ENCODE results near the gene TNIP3. TPM values are rescaled to one million over a fixed set of nuclear protein-coding genes. Genes with fewer than 3 reads are reported as not detected.

The TNIP3 gene
- total RNA-seq, 4 donors from 2014 or later, result 0.44 TPM; not detected in 3

- H3K9me3 ChIP-seq, result no peaks in the 10 kb centered on the region
- WGBS, 2 donors, result 17 to 18% methylated on average over 2 of the region's 2 CpGs
- H3K4me3 ChIP-seq, result no peak overlapping the region
- DNase-seq (ENCODE audit: low spot score in 2 of 2), result no peak
- H3K4me1 ChIP-seq, result no peaks in the 10 kb centered on the region
- TF ChIP-seq EP300 (IDR thresholded peaks at IDR 0.05), result no peak
- TF ChIP-seq POLR2A (IDR thresholded peaks at IDR 0.05), result no peak
- TF ChIP-seq, protein P1, sequence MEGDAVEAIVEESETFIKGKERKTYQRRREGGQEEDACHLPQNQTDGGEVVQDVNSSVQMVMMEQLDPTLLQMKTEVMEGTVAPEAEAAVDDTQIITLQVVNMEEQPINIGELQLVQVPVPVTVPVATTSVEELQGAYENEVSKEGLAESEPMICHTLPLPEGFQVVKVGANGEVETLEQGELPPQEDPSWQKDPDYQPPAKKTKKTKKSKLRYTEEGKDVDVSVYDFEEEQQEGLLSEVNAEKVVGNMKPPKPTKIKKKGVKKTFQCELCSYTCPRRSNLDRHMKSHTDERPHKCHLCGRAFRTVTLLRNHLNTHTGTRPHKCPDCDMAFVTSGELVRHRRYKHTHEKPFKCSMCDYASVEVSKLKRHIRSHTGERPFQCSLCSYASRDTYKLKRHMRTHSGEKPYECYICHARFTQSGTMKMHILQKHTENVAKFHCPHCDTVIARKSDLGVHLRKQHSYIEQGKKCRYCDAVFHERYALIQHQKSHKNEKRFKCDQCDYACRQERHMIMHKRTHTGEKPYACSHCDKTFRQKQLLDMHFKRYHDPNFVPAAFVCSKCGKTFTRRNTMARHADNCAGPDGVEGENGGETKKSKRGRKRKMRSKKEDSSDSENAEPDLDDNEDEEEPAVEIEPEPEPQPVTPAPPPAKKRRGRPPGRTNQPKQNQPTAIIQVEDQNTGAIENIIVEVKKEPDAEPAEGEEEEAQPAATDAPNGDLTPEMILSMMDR (IDR thresholded peaks at IDR 0.05), result peak; percentile 36 to 55 (median 54)
- H3K27ac ChIP-seq, result no peak overlapping the region
- no peaks in the 10 kb centered on the region for H3K27me3 ChIP-seq
- no peaks in the 10 kb centered on the region for H3K36me3 ChIP-seq
These were observed 67.5 kb downstream of the TNIP3 start for GRCh38 chr4:121096629-121097028.

DNA sequence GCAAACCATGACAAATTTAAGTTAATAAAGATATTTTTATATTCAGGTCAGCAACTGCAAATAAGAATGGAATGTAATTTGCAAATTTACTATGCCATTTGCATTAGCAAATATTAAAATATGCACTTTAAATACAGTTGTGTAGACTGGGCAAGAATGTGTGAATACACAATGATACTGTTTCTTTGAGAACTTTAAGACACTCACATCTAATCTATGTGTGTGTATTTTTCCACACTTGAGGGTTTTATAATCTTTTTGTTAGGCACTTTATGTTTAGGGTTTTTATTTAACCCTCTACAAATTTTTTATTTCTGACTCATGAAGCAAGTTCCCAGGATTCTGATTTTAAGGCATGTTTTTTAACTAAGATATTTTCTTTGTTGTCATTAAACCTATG is 67.9 kb downstream of the TNIP3 start:
- no peaks in the 10 kb centered on the region for H3K9me3 ChIP-seq
- no peaks in the 10 kb centered on the region for H3K36me3 ChIP-seq
- no peak overlapping the region for H3K27ac ChIP-seq
- H3K4me1 ChIP-seq, result no peaks in the 10 kb centered on the region
- H3K27me3 ChIP-seq, result no peaks in the 10 kb centered on the region
- no peak for TF ChIP-seq EP300 (IDR thresholded peaks at IDR 0.05)
- TF ChIP-seq POLR2A (IDR thresholded peaks at IDR 0.05), result no peak
- TF ChIP-seq, protein P1 (IDR thresholded peaks at IDR 0.05), result no peak
- DNase-seq (ENCODE audit: low spot score in 2 of 2), result no peak
- H3K4me3 ChIP-seq, result no peak overlapping the region

DNA sequence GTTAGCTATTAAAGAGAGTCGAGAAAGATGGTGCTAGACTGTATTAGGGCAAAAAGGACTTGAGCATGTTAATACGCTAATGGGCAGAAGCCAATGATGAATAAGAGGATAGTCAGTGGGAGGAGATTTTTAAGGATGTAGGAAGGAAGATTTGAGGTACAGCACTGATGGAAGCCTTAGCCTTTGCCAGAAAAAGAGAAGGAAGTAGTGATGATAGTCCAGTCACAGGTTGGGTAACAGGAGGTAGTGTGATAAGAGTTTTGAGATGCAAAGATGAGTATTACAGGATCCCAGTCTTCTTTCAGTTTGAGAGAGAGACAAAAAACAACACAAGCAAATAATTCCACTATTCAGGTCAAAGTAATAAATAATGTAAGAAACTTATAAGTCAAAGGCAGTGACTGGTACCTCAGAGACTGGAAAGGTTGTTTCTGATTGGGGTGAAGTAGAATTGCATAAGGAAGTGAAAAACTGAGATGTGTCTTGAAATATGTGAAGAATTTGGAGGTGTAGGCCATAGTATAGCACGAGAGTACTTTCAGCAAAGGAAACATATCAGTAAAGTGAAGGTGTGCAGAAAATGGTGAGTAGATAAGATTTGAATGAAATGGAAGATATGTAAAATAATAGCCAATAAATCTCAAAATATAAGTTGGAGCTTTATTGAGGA is 69.7 kb downstream of the TNIP3 start:
- 88 to 94% methylated on average over 3 of the region's 3 CpGs for WGBS, 2 donors
- Histone ChIP-seq H3K27ac (no peak overlapping the region), H3K36me3 (no peaks in the 10 kb centered on the region), H3K9me3 (no peaks in the 10 kb centered on the region), H3K4me1 (no peaks in the 10 kb centered on the region), H3K4me3 (no peak overlapping the region), H3K27me3 (no peaks in the 10 kb centered on the region)
- TF ChIP-seq POLR2A (IDR thresholded peaks at IDR 0.05) (no peak), EP300 (IDR thresholded peaks at IDR 0.05) (no peak)
- TF ChIP-seq, protein P1 (IDR thresholded peaks at IDR 0.05), result no peak
- no peak for DNase-seq (ENCODE audit: low spot score in 2 of 2)

GRCh38 chr4:121093261-121093660 is 70.9 kb downstream of the TNIP3 start:
- no peak overlapping the region for H3K27ac ChIP-seq
- H3K9me3 ChIP-seq, result no peaks in the 10 kb centered on the region
- TF ChIP-seq EP300 (IDR thresholded peaks at IDR 0.05) (no peak), POLR2A (IDR thresholded peaks at IDR 0.05) (no peak)
- TF ChIP-seq, protein P1 (IDR thresholded peaks at IDR 0.05), result no peak
- no peaks in the 10 kb centered on the region for H3K36me3 ChIP-seq
- no peaks in the 10 kb centered on the region for H3K27me3 ChIP-seq
- DNase-seq (ENCODE audit: low spot score in 2 of 2), result no peak
- no peaks in the 10 kb centered on the region for H3K4me1 ChIP-seq
- H3K4me3 ChIP-seq, result no peak overlapping the region

DNA sequence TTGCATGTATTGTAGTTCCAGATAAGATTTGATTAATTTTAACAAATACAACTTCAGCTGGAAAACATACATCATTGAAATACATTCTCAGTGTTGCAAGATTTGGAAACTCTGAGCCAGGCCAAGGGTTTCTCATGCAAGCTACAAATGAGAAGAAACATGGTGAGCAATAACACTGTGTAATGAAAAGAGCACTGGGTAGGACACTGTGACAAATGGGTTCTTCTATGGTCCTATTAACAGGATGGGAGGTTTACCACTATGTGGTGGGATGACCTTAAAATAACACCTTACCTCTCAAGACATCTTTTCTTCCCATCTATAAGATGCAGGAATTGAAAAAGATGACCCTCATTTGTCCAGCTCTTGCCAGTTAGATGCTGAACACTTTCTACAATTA is 72.2 kb downstream of the TNIP3 start:
- TF ChIP-seq, protein P1 (IDR thresholded peaks at IDR 0.05), result no peak
- TF ChIP-seq POLR2A (IDR thresholded peaks at IDR 0.05), result no peak
- no peak for TF ChIP-seq EP300 (IDR thresholded peaks at IDR 0.05)
- H3K9me3 ChIP-seq, result no peaks in the 10 kb centered on the region
- no peak overlapping the region for H3K4me3 ChIP-seq
- H3K27ac ChIP-seq, result no peak overlapping the region
- H3K27me3 ChIP-seq, result no peaks in the 10 kb centered on the region
- no peaks in the 10 kb centered on the region for H3K36me3 ChIP-seq
- no peaks in the 10 kb centered on the region for H3K4me1 ChIP-seq
- DNase-seq (ENCODE audit: low spot score in 2 of 2), result no peak
